Upper lobe of left lung (tissue), 4 donors: Measurements from ENCODE around the gene GRK5.

ENCODE experiments used
- CTCF ChIP-seq, 6 experiments: fragments of 450-650 bp in 4 of 6; fragments of 200-600 bp in 2 of 6; sonication (generic) in 2 of 6; IDR thresholded peaks; one replicate each; pipeline ENCODE4 v1.5.1; 2016 to 2019; ENCODE audit warnings: antibody characterized with exemption in 6 of 6
- POLR2A ChIP-seq, 4 donors: fragments of 450-650 bp; IDR thresholded peaks; one replicate each; pipeline ENCODE4 v1.5.1; 2016 to 2017; ENCODE audit warnings: antibody characterized with exemption in 4 of 4, mild to moderate bottlenecking in 2 of 4
- POLR2AphosphoS5 ChIP-seq, 2 donors: sonication (generic); formaldehyde crosslinking; IDR thresholded peaks; one replicate each; pipeline ENCODE4 v1.5.1; 2017; ENCODE audit warnings: antibody characterized with exemption in 2 of 2

DNA sequence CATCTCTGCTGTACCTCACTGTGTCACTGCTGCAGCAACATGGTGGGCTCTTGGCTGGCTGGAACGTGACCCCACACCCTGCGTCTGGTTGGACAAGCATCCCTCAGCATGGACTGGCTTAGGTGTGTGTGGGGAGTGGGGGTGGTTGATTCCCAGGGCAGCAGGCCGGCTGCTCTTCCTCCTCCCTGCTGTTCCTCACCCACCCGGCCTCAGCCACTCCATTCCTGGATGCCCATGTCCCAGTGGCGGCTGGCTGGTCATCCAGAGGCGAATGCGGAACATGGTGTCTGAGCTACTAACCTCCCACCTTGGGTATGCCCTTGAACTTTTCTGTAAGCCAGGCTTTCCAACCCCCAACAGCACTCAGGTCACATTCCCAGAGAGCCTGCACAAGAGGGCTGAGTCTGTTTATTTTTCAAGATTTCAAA lies 81.2 kb downstream of the GRK5 start:
- TF ChIP-seq CTCF (IDR thresholded peaks at IDR 0.05) (no peak), POLR2AphosphoS5 (IDR thresholded peaks at IDR 0.05) (no peak), POLR2A (IDR thresholded peaks at IDR 0.05) (no peak)
